NOMO-1 treated with dmso at 0.1 percent for 144 hours (cell line): ENCODE results near the gene ASB6.
"Not testable (repeated sequence)": the region's sequence is repeated elsewhere in the genome, so short reads cannot be mapped to it uniquely, and the experiment has no call there.

Experiments used
- DNase-seq: peaks from one replicate; lab custom pipeline; 2025; ENCODE audit not compliant: unreplicated experiment; lab: John Stamatoyannopoulos, UW

ASB6 gene

GRCh38 chr9:129609486-129610212 lies 32.3 kb downstream of the ASB6 start:
- no peak for DNase-seq

GRCh38 chr9:129608561-129609481 lies 33.1 kb downstream of the ASB6 start:
- DNase-seq, result no peak

DNA sequence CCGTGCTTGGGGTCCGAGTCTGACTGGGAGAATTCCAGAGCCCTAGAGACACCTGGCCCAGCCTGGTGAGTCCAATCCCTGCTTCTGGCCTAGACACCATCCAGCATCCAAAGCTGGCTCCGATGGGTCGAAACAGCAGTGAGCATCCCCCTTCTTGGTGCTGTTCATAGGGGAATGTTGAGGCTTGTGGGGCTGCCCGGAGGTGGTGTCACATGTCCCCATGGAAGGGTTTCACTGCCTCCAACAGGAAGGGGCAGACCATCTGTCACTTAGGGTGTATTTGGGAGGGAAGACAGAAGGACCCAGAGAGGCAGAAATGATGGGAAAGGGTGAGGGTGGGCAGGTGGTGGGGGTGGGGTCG lies 34.9 kb downstream of the ASB6 start:
- DNase-seq, result no peak

GRCh38 chr9:129606161-129607026 lies 35.6 kb downstream of the ASB6 start:
- no peak for DNase-seq

- no peak for DNase-seq
Measured at GRCh38 chr9:129604766-129605163, 37.2 kb downstream of the ASB6 start.

GRCh38 chr9:129604056-129604765 lies 37.7 kb downstream of the ASB6 start:
- DNase-seq, result no peak

DNA sequence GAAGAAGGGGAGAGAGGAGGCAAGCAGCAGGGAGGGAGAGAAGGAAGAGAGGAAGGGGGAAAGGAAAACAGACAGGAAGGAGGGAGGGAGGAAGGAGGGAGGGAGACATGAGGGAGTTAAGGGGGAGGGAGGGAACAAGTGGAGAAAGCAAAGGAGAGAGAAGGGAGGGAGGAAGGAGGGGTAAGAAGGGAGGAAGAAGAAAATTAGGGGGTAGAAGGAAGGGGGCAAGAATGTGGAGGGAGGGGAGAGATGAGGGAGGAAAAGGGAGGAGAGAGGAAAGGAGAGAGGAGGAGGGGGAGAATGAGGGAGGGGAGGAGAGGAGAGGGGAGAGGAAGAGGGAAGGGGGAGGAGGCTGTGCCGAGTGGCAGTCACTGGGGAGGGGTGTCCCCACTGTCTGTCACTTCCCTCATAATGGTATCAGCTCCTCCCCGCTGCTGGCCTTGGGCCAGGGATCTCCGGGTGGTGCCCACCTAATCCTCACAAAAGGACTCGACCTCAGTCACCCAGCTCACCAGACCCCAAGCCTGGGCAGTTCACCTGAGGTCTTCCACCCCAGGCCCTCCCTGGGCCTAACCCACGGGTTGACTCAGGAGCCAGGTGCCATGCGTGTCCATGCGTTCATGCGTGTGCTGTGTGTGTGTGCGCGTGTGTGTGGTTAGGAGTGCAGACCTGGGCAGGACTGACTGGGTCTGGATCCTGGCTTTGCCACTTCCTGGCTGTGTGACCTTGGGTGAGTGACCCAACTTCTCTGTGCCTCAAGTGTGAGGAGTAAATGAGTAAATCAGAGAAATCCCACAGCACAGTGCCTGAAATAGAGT lies 39.1 kb downstream of the ASB6 start:
- DNase-seq, result no peak

DNA sequence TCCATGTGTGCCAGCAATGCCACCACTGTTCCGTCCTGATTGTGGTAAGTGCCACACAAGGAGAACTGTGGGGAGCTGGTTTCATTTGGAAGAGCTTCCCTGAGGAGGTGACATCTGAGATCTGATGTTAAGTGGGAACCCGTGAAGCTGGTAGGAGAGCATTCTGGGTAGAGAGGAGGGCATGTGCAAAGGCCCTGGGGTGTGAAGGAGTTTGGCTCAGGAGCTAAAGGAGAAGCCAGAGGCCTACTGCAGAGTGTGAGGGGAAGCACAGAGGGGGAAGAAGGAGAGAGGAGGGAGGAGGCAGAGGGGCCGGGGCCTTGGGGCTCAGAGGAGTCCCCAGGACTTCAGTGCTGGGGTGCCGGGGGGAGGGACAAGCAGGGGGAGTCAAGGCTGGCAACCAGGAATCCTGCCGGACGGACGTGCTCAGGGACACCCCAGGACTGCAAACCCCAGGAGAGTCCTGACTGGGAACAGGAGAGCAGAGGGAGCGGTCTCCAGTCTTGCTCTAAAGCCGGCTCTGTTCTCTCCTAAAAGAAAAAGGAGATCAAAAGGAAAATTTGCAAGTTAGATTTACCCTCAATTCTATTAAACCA lies 40.8 kb downstream of the ASB6 start:
- DNase-seq, result no peak

- DNase-seq, result no peak
Measured at GRCh38 chr9:129598089-129598596, 43.8 kb downstream of the ASB6 start.

GRCh38 chr9:129597355-129598088 lies 44.4 kb downstream of the ASB6 start:
- DNase-seq, result no peak

DNA sequence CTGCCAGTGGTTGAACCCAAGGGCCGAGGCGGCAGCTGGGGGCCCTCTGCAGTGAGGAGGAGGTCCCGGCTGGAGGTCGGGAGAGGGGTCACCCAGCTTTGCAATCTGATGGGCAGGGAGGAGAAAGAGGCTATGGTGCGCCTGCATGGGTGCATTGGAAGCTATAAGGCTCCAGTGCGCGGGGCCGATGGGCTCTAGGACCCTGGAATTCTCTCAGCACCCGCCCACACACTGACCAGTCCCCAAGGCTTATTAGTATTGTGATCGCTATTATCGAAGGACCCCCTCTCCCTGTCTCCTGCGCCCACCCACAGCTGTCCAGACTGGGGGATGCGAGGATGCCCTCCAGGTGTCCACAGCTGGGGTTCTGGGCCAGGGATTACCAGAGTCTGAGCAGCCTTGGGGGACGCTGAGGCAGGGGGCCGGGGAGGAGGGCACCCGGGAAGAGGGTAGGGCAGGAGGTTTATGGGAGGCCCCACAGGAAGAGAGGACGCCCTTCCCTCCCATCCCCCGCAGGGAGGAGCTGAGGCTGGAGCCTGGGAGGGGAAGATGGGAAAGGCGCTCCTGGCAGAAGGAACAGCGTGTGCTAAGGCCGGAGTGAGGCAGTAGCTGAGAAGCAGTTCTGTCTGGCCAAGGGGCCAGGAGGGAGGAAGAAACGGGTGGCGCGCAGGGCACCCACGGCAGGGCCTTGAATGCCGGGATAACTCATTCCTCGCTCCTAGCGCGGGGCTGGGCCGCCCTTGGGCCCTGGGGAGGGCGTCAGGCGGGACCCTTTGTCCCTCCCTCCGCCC lies 45.2 kb downstream of the ASB6 start:
- DNase-seq, result no peak

- peak; percentile 37 for DNase-seq
Measured at GRCh38 chr9:129595903-129596540, 45.9 kb downstream of the ASB6 start.

- peak; percentile 41 for DNase-seq
Measured at GRCh38 chr9:129595311-129595741, 46.6 kb downstream of the ASB6 start.

DNA sequence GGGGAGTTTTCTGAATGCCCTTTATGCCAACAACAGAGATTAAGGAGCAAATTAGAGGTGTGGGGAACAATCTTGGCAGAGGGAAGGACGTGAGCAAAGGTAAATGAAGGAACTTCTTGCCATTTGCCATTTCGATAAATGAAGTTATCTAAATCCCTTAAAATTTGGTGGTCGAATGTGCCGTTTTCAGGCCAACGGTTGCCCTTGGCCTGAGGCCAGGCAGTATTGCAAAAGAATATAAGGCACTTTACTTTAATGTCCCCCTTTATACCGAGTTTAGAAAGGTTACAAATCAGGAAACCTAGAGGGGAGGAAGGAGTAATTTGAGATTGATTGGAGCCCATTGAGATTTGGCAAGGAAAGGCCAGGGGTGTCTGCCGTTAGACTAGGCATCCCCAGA lies 47.3 kb downstream of the ASB6 start:
- no peak for DNase-seq

- not testable (repeated sequence) for DNase-seq
Measured at GRCh38 chr9:129592790-129593189, 49.2 kb downstream of the ASB6 start.

DNA sequence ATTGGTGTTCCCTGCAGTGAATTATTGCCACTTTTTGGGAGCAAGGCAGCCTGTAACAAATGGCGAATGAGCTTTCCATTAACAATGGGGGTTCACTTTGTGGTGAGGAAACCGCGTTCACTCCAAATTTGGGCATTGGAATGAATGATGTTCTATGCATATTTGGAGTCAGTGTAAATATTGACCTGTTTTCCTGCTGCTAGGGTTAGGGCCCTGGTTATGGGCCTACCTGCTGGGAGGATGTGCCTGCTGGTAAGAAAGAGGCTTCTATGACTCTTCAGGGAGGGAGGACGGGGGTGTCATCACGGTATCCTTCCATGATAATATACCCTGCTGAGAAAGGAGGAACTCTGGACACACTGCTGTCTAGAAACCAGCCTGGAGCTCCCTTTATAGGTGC lies 50.0 kb downstream of the ASB6 start:
- no peak for DNase-seq

DNA sequence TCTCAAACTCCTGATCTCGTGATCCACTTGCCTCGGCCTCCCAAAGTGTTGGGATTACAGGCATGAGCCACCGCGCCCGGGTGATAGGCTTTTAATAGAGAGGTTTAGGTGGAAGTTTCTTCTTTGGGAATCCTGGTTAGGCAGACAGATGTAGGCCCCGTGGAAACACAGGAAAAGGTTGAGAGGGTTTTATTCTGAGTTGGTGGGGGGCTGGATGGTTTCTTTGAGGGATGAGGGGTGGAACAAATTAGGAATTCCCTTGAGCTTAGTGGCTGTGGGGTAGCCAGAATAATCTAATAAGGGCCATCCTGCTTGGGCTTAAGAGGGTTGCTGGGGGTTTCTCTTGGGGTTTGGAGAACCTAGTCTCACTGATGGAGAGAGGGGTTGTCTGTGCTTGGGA lies 51.5 kb downstream of the ASB6 start:
- no peak for DNase-seq
